ENCODE results near the gene BCR.

BCR gene

GRCh38 chr22:23242473-23243001 lies 62.2 kb downstream of the BCR start:
- peak in 2 of 51 donors; percentile 13 to 19 for DNase-seq

- DNase-seq: no peak
Observed at GRCh38 chr22:23243006-23243573, 62.8 kb downstream of the BCR start.

- DNase-seq: no peak
Observed at GRCh38 chr22:23243859-23244689, 63.8 kb downstream of the BCR start.

- no peak for DNase-seq
Observed at GRCh38 chr22:23244690-23245044, 64.4 kb downstream of the BCR start.

- no peak for DNase-seq
Observed at GRCh38 chr22:23245045-23245798, 64.9 kb downstream of the BCR start.

- no peak for DNase-seq
Observed at GRCh38 chr22:23245799-23246136, 65.5 kb downstream of the BCR start.

- DNase-seq: no peak
Observed at GRCh38 chr22:23246982-23247766, 66.9 kb downstream of the BCR start.

GRCh38 chr22:23248583-23248982 lies 68.3 kb downstream of the BCR start:
- no peak for DNase-seq

GRCh38 chr22:23250056-23250784 lies 69.9 kb downstream of the BCR start:
- DNase-seq: no peak

GRCh38 chr22:23250785-23251363 lies 70.6 kb downstream of the BCR start:
- no peak for DNase-seq

GRCh38 chr22:23251445-23252093 lies 71.3 kb downstream of the BCR start:
- no peak for DNase-seq

- no peak for DNase-seq
Observed at GRCh38 chr22:23253475-23254055, 73.3 kb downstream of the BCR start.

GRCh38 chr22:23255506-23256170 lies 75.3 kb downstream of the BCR start:
- DNase-seq: no peak

- no peak for DNase-seq
Observed at GRCh38 chr22:23256171-23256932, 76.0 kb downstream of the BCR start.

GRCh38 chr22:23256986-23257888 lies 76.9 kb downstream of the BCR start:
- no peak for DNase-seq

GRCh38 chr22:23257889-23258825 lies 77.8 kb downstream of the BCR start:
- no peak for DNase-seq

Data from hypothalamus (tissue), 51 donors.